SK-N-SH (cell line): ENCODE data around the gene POLD4.

ENCODE experiments used
- CHD2 ChIP-seq: fragments of 150-350 bp; IDR thresholded peaks from 2 replicates; pipeline ENCODE4 v1.6.1; 2018; ENCODE audit warnings: low read length; ENCODE audit not compliant: partially characterized antibody
- CTCF ChIP-seq: fragments of 200-600 bp; sonication (generic); IDR thresholded peaks from 2 replicates; pipeline ENCODE4 v1.6.1; 2017; ENCODE audit warnings: antibody characterized with exemption, mild to moderate bottlenecking, moderate library complexity
- EP300 ChIP-seq, 2 experiments: IDR thresholded peaks; 2 replicates each; pipeline versions ENCODE4 v1.4.0 to v1.6.1; 2012; ENCODE audit warnings: borderline replicate concordance in 1 of 2, low read depth in 1 of 2, low read length in 1 of 2
- MEF2A ChIP-seq: IDR thresholded peaks from 2 replicates; pipeline ENCODE4 v1.4.0; 2012; ENCODE audit warnings: low read depth, borderline replicate concordance
- TCF12 ChIP-seq: IDR thresholded peaks from 2 replicates; pipeline ENCODE4 v1.4.0; 2012
- TF ChIP-seq, protein P1 (sequence below): fragments of 150-350 bp; IDR thresholded peaks from 2 replicates; pipeline ENCODE4 v1.6.1; 2016; ENCODE audit warnings: mild to moderate bottlenecking, low read depth, low read length
- TF ChIP-seq, protein P2 (sequence below): IDR thresholded peaks from 2 replicates; pipeline ENCODE4 v1.6.1; 2012; ENCODE audit warnings: mild to moderate bottlenecking, low read depth, low read length, moderate library complexity
- TF ChIP-seq, protein P3 (sequence below): IDR thresholded peaks from 2 replicates; pipeline ENCODE4 v1.4.0; 2012; ENCODE audit warnings: low read depth, borderline replicate concordance

GRCh38 chr11:67304511-67305113, 48.7 kb downstream of the POLD4 start:
- TF ChIP-seq EP300 (IDR thresholded peaks at IDR 0.05; ENCODE audit: borderline replicate concordance in 1 of 2, low read depth in 1 of 2, low read length in 1 of 2) (no peak), CHD2 (no peak), CTCF (no peak), TCF12 (no peak), MEF2A (no peak)
- TF ChIP-seq, protein P1, sequence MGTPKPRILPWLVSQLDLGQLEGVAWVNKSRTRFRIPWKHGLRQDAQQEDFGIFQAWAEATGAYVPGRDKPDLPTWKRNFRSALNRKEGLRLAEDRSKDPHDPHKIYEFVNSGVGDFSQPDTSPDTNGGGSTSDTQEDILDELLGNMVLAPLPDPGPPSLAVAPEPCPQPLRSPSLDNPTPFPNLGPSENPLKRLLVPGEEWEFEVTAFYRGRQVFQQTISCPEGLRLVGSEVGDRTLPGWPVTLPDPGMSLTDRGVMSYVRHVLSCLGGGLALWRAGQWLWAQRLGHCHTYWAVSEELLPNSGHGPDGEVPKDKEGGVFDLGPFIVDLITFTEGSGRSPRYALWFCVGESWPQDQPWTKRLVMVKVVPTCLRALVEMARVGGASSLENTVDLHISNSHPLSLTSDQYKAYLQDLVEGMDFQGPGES, result no peak
- TF ChIP-seq, protein P2, sequence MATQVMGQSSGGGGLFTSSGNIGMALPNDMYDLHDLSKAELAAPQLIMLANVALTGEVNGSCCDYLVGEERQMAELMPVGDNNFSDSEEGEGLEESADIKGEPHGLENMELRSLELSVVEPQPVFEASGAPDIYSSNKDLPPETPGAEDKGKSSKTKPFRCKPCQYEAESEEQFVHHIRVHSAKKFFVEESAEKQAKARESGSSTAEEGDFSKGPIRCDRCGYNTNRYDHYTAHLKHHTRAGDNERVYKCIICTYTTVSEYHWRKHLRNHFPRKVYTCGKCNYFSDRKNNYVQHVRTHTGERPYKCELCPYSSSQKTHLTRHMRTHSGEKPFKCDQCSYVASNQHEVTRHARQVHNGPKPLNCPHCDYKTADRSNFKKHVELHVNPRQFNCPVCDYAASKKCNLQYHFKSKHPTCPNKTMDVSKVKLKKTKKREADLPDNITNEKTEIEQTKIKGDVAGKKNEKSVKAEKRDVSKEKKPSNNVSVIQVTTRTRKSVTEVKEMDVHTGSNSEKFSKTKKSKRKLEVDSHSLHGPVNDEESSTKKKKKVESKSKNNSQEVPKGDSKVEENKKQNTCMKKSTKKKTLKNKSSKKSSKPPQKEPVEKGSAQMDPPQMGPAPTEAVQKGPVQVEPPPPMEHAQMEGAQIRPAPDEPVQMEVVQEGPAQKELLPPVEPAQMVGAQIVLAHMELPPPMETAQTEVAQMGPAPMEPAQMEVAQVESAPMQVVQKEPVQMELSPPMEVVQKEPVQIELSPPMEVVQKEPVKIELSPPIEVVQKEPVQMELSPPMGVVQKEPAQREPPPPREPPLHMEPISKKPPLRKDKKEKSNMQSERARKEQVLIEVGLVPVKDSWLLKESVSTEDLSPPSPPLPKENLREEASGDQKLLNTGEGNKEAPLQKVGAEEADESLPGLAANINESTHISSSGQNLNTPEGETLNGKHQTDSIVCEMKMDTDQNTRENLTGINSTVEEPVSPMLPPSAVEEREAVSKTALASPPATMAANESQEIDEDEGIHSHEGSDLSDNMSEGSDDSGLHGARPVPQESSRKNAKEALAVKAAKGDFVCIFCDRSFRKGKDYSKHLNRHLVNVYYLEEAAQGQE, result no peak
- TF ChIP-seq, protein P3, sequence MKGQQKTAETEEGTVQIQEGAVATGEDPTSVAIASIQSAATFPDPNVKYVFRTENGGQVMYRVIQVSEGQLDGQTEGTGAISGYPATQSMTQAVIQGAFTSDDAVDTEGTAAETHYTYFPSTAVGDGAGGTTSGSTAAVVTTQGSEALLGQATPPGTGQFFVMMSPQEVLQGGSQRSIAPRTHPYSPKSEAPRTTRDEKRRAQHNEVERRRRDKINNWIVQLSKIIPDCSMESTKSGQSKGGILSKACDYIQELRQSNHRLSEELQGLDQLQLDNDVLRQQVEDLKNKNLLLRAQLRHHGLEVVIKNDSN, result no peak
